Right renal cortex interstitium (tissue), 3 donors: Measurements from ENCODE around the gene EHMT1. TPM values are rescaled to one million over a fixed set of nuclear protein-coding genes. Genes with fewer than 3 reads are reported as not detected.

Experiments used
- DNase-seq, 3 donors: peaks; one replicate each; pipeline ENCODE4 v3.0.0-alpha.2; 2013; ENCODE audit warnings: low read depth in 3 of 3, low spot score in 2 of 3
- polyA plus RNA-seq, 3 donors: library from polyadenylated mRNA; unstranded; fragments of 120-200 nt; gene quantifications; one replicate each; pipeline ENCODE4 v1.2.1, GENCODE V29; 2013; ENCODE audit not compliant: insufficient read length in 3 of 3

Gene EHMT1
- polyA plus RNA-seq, 3 donors: 68.5 to 72.0 (median 70.1) TPM

- no peak for DNase-seq
Observed at GRCh38 chr9:137815256-137816255, 196.8 kb downstream of the EHMT1 start.

DNA sequence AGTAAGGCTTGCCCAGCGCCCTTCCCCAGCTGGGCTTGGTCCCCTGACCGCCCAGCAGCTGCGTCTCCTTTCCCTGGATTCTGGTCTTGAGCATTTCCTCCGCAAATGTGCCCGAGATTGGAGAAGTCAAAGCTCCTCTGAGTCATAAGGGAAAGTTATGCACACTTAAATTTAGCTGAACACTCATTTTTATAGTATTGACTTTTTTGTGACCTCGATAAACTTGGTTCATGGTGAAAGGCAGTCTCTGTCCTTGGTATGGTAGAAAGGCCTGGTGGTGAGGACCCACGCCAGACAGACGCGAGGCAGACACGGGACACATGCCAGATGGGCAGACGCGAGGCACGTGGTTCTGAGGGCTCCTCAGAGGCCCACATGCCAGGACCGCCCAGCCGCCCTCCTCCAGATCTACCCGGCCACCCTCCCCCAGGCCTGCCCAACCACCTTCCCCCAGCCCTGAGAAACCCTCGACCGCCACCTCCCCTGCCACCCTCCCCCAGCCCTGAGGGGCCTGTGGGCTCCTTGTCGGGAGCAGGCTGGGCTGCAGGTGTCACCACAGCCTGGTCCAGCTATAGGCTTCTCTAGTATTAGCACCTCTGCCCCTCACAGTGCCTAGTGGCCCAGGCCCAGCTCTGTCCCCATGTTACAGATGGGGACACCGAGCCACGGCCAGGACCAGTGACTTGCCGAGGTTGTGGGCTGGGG, 197.9 kb downstream of the EHMT1 start:
- no peak for DNase-seq

- DNase-seq: no peak
Observed at GRCh38 chr9:137817236-137818200, 198.7 kb downstream of the EHMT1 start.

- no peak for DNase-seq
Observed at GRCh38 chr9:137818286-137818685, 199.5 kb downstream of the EHMT1 start.

DNA sequence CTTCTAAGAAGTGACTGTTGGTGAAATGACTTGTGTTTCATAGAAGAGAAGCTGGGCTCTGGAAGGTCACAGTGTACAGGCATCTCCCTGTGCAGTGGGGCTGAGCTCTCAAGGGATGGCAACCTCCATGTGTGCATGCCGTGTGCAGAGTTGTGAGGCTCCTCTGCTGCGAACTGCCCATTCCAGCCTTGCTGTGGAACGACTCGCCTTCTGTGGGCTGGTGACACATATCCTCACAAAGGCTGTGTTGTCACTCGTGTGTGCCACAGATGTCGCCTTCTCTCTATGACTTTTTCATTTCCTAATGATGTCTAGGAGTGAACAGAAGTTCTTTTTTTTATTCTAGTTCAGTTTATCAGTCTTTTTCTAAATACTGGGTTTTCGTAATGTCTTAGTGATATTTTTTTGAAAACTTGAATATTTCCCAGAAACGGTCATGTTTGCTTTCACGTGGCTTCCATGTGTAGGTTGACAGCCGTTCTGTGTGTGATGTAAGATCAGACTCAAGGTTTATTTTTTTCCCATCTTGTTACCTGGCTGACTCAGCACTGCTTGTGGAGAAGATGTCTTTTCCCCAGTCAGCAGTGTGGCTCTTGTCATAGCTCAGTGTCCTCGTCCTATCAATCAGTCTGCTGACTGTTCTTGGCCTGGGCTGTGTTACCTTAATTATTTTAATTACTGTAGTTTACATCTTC, 201.5 kb downstream of the EHMT1 start:
- no peak for DNase-seq

DNA sequence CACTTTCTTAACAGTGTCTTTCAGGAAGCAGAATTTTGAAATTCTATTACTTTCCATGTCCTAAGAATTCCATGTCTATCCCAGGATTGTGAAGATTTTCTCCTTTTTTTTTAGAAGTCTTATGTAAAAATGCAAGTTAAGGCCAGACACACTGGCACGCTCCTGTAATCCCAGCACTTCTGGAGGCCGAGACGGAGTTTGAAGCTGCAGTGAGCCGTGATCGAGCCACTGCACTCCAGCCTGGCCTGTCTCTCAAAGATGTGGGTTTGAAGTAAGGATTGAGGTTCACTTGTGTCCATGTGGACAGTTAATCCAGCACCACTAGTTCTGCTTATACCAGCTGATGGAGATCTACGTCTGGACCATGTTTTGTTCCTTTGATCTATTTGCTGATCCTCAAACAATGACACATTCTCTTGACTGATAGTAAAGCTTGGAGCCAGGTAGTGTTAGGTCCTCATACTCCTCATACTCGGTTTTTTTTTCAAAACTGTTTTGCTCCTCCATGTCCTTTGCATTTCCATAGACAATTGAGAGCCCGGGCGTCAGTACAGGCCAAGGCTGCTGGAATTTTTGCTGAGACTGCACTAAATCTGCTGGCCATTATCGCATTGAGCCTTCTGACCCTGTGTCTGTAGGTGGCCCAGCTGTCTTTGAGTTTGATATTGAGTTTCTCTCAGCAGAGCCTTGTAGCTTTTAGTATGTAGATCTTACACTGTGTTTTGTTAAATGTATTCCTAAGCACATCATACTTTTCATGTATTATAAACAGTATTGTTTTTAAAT, 205.4 kb downstream of the EHMT1 start:
- DNase-seq: no peak

GRCh38 chr9:137825324-137825989, 206.7 kb downstream of the EHMT1 start:
- no peak for DNase-seq

DNA sequence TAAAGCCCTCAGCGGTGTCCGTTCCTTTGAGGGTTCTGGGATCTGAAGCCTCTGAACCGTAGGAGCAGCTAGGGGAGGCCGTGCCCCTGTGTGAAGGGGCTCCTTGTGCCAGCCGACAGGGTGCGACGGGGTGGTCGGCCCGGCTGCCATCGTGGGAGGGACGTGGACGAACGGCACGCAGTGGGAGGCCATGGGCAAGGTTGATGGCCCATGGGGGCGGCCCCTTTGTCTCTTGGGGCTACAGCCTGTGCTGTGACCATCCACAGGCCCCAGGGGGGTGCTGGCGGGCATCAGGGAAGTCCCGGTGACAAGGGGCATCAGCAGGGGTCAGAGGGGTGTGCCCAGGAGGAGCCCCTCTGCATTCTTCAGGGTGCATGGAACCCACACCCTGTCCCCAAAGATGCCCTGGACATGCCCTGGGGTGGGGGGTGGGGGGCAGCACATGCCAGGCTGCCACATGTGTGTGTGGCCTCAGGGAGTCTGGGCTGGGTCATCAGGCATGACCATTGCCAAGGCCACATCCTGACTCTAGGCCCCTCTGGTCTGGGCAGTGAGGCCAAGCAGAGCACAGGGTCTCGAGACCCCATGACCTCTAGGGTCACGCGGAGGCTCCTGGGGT, 209.2 kb downstream of the EHMT1 start:
- DNase-seq: no peak

DNA sequence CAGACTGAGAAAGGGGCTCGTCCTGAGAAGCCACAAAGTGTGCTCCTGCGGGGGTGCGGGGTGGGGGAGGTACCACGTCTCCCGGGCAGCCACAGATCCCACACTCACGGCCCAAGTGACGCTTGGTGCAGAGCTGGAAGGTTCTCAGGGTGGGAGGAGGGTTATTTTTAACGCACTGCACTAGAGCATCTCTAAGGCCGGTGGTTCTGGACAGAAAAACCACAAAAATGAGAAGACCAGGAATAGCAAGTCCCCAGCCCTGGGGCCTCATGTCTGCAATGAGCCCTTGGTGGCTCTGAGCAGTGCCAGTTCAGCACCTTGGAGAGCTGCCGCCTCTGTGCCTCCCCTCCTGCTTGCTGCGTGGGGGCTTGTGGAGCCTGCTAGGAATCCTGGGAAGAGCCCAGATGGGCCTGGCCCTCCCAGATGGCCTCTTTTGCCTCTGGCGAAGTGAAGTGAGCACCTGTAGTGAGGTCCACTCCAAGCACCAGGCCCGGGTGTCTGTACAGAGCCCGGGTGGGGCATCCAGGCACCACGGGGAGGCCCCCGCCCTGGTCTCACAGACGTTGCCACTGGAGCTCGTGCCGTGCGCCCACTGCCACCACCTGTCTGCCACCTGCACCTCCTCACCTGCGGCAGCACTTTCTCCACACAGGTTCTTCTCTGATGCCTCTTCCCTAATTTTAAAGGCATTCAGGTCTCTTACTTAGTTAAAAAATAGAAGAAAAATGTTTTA, 209.9 kb downstream of the EHMT1 start:
- peak; percentile 9 to 45 (median 18) for DNase-seq

DNA sequence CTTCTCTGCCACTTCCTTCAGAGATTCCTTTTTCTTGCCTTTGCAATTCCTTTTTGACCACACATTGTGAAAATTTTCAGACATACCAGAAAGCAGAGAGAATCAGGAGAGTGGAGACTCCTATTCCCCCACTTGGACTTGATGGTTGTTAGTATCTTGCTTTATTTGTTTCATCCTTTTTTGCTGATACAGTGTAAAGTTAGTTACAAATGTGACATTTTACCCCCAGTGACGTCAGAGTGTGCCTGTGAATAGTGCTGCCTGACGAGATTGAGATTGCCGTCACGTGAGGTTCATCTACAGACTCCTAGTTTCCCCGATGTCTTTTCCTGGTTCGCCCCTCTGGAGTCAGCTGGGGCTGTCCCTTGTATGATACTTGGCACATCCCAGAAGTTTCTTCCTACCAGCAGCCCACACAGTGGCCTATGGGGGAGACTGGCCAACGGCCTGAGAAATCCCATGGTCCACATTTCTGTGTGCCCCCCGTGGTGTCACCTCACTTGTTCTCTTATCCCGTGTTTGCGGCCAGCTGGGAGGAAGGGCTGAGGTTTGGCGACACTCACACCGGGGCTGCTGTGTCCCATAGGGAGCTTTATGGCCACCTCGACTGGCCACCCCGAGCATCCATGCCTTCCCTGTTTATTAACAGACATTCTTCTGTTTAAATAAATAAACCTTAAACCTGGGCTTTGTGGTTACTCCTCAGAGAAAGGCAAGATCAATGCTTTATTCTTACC, 210.6 kb downstream of the EHMT1 start:
- DNase-seq: no peak

DNA sequence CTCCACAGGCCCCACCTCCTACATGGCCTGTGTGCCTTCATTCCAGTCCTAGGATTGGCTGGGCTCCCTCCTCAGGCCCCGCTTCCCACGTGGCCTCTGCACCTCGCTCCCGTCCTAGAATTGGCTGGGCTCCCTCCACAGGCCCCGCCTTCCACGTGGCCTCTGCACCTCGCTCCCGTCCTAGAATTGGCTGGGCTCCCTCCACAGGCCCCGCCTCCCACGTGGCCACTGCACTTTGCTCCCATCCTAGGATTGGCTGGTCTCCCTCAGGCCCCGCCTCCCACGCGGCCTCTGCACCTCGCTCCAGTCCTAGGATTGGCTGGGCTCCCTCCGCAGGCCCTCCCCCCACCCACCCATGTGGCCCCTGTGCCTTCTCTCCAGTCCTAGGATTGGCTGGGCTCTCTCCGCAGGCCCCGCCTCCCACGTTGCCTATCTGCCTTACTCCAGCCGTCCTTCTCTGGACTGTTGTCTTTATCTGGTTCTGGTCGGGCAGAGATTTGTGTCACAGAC, 213.4 kb downstream of the EHMT1 start:
- DNase-seq: no peak

DNA sequence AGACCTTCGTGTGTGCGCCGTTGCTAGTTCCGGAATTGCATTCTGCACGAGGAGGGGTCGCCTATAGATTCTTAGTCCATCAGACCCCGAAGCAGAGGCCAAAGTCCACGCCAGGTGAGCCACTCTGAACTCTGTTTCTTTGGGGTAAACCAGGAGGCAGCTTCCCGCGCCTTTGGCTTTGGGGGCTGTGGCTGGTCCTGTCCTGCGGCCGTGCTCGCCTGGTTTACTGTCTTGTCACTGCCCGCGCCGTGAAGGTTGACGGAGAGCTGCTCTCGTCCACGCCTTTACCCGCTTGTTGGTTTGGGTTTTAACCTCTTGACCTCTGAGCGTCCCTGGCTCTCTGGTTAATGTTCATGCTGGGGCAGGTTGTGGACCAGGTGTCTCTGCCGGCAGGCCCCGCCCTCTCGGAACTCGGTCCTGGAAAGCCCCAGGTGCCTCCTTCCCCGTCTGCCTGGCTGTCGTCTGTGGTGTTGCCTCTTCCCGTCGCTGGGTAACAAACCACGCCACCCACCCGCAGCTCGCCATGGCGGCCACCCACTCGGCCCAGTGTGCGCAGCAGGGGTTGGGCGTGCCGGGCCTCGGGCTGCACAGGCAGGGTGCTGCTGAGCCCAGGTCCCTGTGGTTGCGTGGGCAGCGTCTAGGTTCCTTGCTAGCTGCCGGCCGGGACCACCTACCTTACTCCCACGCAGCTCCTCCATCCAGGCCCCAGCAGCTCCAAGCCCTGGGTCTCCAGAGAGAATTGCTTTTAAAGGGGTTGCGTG, 214.2 kb downstream of the EHMT1 start:
- no peak for DNase-seq

DNA sequence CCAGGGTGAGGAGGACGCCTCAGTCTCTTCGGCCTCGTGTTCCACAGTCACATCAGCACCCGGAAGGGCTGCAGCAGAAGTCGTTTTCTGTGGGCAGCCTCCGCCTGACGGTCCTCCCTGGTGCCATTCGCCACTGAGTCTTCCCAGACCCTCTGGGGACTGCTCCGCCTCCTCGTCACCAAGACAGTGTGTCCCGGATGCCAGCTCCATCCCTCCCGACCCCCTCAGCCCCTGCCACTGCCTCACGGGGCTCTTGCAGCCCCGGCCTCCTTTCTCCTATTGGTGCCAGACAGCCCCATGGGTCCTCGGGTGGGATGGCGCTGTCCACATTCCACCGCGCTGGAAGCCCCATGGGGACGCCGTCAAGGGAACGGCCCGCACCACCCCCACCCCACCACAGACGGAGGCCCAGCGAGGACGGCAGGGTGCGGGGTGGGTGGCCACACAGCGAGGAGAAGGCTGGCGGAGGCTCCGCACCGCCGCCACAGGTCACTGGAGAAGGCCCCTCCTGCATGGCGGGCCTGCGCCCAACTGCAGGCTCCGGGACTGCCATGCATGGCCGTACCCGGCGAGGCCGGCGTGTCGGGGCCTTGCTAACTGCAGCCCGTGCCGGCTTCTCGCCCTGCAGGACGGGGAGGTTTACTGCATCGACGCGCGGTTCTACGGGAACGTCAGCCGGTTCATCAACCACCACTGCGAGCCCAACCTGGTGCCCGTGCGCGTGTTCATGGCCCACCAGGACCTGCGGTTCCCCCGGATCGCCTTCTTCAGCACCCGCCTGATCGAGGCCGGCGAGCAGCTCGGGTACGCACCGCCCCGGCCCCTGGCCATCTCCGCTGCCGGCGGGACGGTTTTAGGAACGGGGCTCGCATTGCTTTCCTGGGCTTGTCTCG, 215.2 kb downstream of the EHMT1 start:
- no peak for DNase-seq

DNA sequence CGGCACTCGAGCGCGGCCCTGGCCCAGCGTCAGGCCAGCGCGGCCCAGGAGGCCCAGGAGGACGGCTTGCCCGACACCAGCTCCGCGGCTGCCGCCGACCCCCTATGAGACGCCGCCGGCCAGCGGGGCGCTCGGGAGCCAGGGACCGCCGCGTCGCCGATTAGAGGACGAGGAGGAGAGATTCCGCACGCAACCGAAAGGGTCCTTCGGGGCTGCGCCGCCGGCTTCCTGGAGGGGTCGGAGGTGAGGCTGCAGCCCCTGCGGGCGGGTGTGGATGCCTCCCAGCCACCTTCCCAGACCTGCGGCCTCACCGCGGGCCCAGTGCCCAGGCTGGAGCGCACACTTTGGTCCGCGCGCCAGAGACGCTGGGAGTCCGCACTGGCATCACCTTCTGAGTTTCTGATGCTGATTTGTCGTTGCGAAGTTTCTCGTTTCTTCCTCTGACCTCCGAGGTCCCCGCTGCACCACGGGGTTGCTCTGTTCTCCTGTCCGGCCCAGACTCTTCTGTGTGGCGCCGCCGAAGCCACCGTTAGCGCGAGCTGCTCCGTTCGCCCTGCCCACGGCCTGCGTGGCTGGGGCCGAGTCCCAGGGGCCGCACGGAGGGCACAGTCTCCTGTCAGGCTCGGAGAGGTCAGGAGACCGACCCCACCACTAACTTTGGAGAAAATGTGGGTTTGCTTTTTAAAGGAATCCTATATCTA, 216.2 kb downstream of the EHMT1 start:
- DNase-seq: no peak
